HT1080 (cell line): ENCODE data around the gene DBN1. TPM values are rescaled to one million over a fixed set of nuclear protein-coding genes. Genes with fewer than 3 reads are reported as not detected.

Experiments
- DNase-seq: peaks from one replicate; pipeline ENCODE4 v3.0.0-alpha.2; 2015; ENCODE audit warnings: low read depth
- total RNA-seq: library from RNA; depleted of rRNA; stranded (reverse); fragments of >200 nt; shearing (Covaris generic); gene quantifications from 2 replicates; pipeline ENCODE4 v1.2.3, GENCODE V29; 2014

The DBN1 gene
- total RNA-seq, 1 experiment from 2014 or later = 118 TPM

GRCh38 chr5:177445052-177445916 lies 28.1 kb downstream of the DBN1 start:
- DNase-seq = no peak

- no peak for DNase-seq
Observed at GRCh38 chr5:177444106-177445051, 29.1 kb downstream of the DBN1 start.

GRCh38 chr5:177443144-177443983 lies 30.1 kb downstream of the DBN1 start:
- no peak for DNase-seq

- no peak for DNase-seq
Observed at GRCh38 chr5:177442066-177442826, 31.2 kb downstream of the DBN1 start.

GRCh38 chr5:177440990-177441780 lies 32.2 kb downstream of the DBN1 start:
- no peak for DNase-seq

GRCh38 chr5:177440211-177440989 lies 33.0 kb downstream of the DBN1 start:
- no peak for DNase-seq

GRCh38 chr5:177439518-177440053 lies 33.8 kb downstream of the DBN1 start:
- DNase-seq = no peak

GRCh38 chr5:177438468-177438867 lies 35.0 kb downstream of the DBN1 start:
- DNase-seq = no peak

- no peak for DNase-seq
Observed at GRCh38 chr5:177437623-177438022, 35.8 kb downstream of the DBN1 start.

- DNase-seq = no peak
Observed at GRCh38 chr5:177435847-177436536, 37.4 kb downstream of the DBN1 start.

GRCh38 chr5:177434942-177435738 lies 38.3 kb downstream of the DBN1 start:
- DNase-seq = no peak

- peak; percentile 63 for DNase-seq
Observed at GRCh38 chr5:177434437-177434836, 39.0 kb downstream of the DBN1 start.

GRCh38 chr5:177433658-177434217 lies 39.7 kb downstream of the DBN1 start:
- DNase-seq = no peak

- DNase-seq = no peak
Observed at GRCh38 chr5:177432839-177433657, 40.4 kb downstream of the DBN1 start.

GRCh38 chr5:177432143-177432838 lies 41.1 kb downstream of the DBN1 start:
- DNase-seq = no peak
